H1 (cell line): ENCODE measurements around the gene USHBP1. TPM values are rescaled to one million over a fixed set of nuclear protein-coding genes. Genes with fewer than 3 reads are reported as not detected.

Experiments
- CTCF ChIA-PET: fragments of 300-600 bp; sonication (Branson Sonifier 250); formaldehyde crosslinking; loops from one replicate; lab custom pipeline; 2021; ENCODE audit not compliant: partially characterized antibody; lab: Charles Lee
- POLR2A ChIA-PET: fragments of 300-600 bp; sonication (Branson Sonifier 250); formaldehyde crosslinking; loops from one replicate; lab custom pipeline; 2021; ENCODE audit warnings: inconsistent platforms; ENCODE audit not compliant: partially characterized antibody; lab: Charles Lee
- DNase-seq, 2 experiments: peaks; one replicate each; pipeline versions ENCODE4 v3.0.0 to v3.0.0-alpha.2; 2010 to 2022; ENCODE audit warnings: low spot score in 2 of 2, low read depth in 1 of 2, mixed read lengths in 1 of 2
- FAIRE-seq: peaks from 2 replicates; lab custom pipeline; 2011; peaks lifted over from hg19 to GRCh38; lab: Jason Lieb, UNC
- H2AFZ ChIP-seq: 2 replicates; pipeline ENCODE4 v1.8.1; 2012; ENCODE audit warnings: low read length, inconsistent platforms
- H2AK5ac ChIP-seq: 2 replicates; pipeline ENCODE4 v1.6.1; 2013; ENCODE audit warnings: low read depth, low read length
- H2BK120ac ChIP-seq: replicated peaks from 2 replicates; pipeline ENCODE3; 2013; ENCODE audit warnings: low read depth, low read length, inconsistent platforms
- H2BK12ac ChIP-seq: 2 replicates; pipeline ENCODE4 v1.6.1; 2013; ENCODE audit warnings: low read depth, low read length
- H2BK15ac ChIP-seq: 2 replicates; pipeline ENCODE4 v1.6.1; 2013; ENCODE audit warnings: low read length
- H2BK20ac ChIP-seq: 2 replicates; pipeline ENCODE4 v1.6.1; 2013; ENCODE audit warnings: low read length
- H2BK5ac ChIP-seq: 2 replicates; pipeline ENCODE4 v1.6.1; 2013; ENCODE audit warnings: low read depth, low read length
- H3K14ac ChIP-seq: 2 replicates; pipeline ENCODE4 v1.6.1; 2013; ENCODE audit warnings: inconsistent platforms; ENCODE audit not compliant: insufficient read length
- H3K18ac ChIP-seq: 2 replicates; pipeline ENCODE4 v1.6.1; 2013; ENCODE audit warnings: low read length; ENCODE audit errors: extremely low read depth
- H3K23ac ChIP-seq: 2 replicates; pipeline ENCODE4 v1.6.1; 2013; ENCODE audit warnings: inconsistent platforms; ENCODE audit not compliant: insufficient read length
- H3K23me2 ChIP-seq: 2 replicates; pipeline ENCODE4 v1.6.1; 2013; ENCODE audit warnings: low read depth, low read length
- H3K27ac ChIP-seq: 2 replicates; pipeline ENCODE4 v1.6.1; 2011; ENCODE audit warnings: low read depth, low read length, inconsistent platforms
- H3K27me3 ChIP-seq, 4 experiments: replicated peaks in 1 of 4; 1 replicate in 1 of 4; 2 replicates in 3 of 4; pipeline versions ENCODE4 v1.6.1 to v1.8.1; 2011 to 2013; ENCODE audit warnings: low read length in 3 of 4, mild to moderate bottlenecking in 3 of 4, inconsistent platforms in 2 of 4, mixed read lengths in 2 of 4, moderate library complexity in 1 of 4; ENCODE audit not compliant: control insufficient read depth in 3 of 4, insufficient read depth in 3 of 4; ENCODE audit errors: extremely low read depth in 1 of 4
- H3K36me3 ChIP-seq, 4 experiments: 2 replicates each; pipeline versions ENCODE4 v1.6.1 to v1.8.1; 2011 to 2013; ENCODE audit warnings: mild to moderate bottlenecking in 4 of 4, low read length in 3 of 4, moderate library complexity in 2 of 4, control low read depth in 1 of 4, inconsistent platforms in 1 of 4; ENCODE audit not compliant: insufficient read depth in 4 of 4, control insufficient read depth in 2 of 4
- H3K4ac ChIP-seq: replicated peaks from 2 replicates; pipeline ENCODE3; 2013; ENCODE audit warnings: low read length, low read depth, mixed read lengths, inconsistent platforms; ENCODE audit not compliant: insufficient read length
- H3K4me1 ChIP-seq, 4 experiments: replicated peaks in 1 of 4; 1 replicate in 1 of 4; 2 replicates in 3 of 4; pipeline versions ENCODE4 v1.6.1 to v1.8.1; 2011 to 2013; ENCODE audit warnings: low read length in 3 of 4, inconsistent platforms in 2 of 4, mixed read lengths in 1 of 4; ENCODE audit not compliant: insufficient read depth in 4 of 4, control insufficient read depth in 3 of 4
- H3K4me2 ChIP-seq, 2 experiments: 2 replicates each; pipeline versions ENCODE4 v1.6.1 to v1.8.1; 2011 to 2013; ENCODE audit warnings: low read depth in 2 of 2, low read length in 2 of 2, control low read depth in 1 of 2, inconsistent platforms in 1 of 2, mild to moderate bottlenecking in 1 of 2; ENCODE audit not compliant: insufficient read depth in 1 of 2
- H3K4me3 ChIP-seq, 4 experiments: fragments of 200-600, 300-600 bp in 1 of 4; sonication (generic), shearing (Covaris generic), sonication (Bioruptor Twin) in 1 of 4; 2 replicates each; pipeline versions ENCODE4 v1.5.1 to v1.8.1; 2011 to 2016; ENCODE audit warnings: low read length in 4 of 4, low read depth in 3 of 4, control low read depth in 2 of 4, inconsistent platforms in 2 of 4, mild to moderate bottlenecking in 2 of 4, mixed read lengths in 1 of 4, moderate library complexity in 1 of 4; ENCODE audit not compliant: insufficient read depth in 2 of 4; ENCODE audit errors: extremely low read depth in 1 of 4
- H3K56ac ChIP-seq: replicated peaks from 2 replicates; pipeline ENCODE3; 2013; ENCODE audit warnings: low read depth, mild to moderate bottlenecking, mixed read lengths, low read length, inconsistent platforms; ENCODE audit not compliant: insufficient read length
- H3K79me1 ChIP-seq: 2 replicates; pipeline ENCODE4 v1.6.1; 2013; ENCODE audit warnings: low read depth, low read length, control low read depth
- H3K79me2 ChIP-seq, 2 experiments: 2 replicates each; pipeline versions ENCODE4 v1.6.1 to v1.8.1; 2012 to 2013; ENCODE audit warnings: low read length in 2 of 2, mild to moderate bottlenecking in 2 of 2, inconsistent platforms in 1 of 2; ENCODE audit not compliant: insufficient read depth in 2 of 2, control insufficient read depth in 1 of 2
- H3K9ac ChIP-seq, 4 experiments: replicated peaks in 1 of 4; 1 replicate in 1 of 4; 2 replicates in 3 of 4; pipeline versions ENCODE4 v1.6.1 to v1.8.1; 2011 to 2013; ENCODE audit warnings: low read depth in 3 of 4, low read length in 3 of 4, control low read depth in 2 of 4, mild to moderate bottlenecking in 2 of 4, moderate library complexity in 2 of 4, inconsistent platforms in 1 of 4; ENCODE audit errors: extremely low read depth in 1 of 4
- H3K9me3 ChIP-seq, 2 experiments: 2 replicates each; pipeline versions ENCODE4 v1.6.1 to v1.8.1; 2012 to 2013; ENCODE audit warnings: mild to moderate bottlenecking in 2 of 2, moderate library complexity in 2 of 2, control low read depth in 1 of 2, inconsistent platforms in 1 of 2, low read depth in 1 of 2, low read length in 1 of 2, mixed read lengths in 1 of 2; ENCODE audit not compliant: insufficient read depth in 2 of 2
- H4K20me1 ChIP-seq, 2 experiments: replicated peaks in 1 of 2; 2 replicates each; pipeline versions ENCODE3 to v1.8.1; 2011 to 2013; ENCODE audit warnings: inconsistent platforms in 2 of 2, low read length in 2 of 2, mild to moderate bottlenecking in 1 of 2; ENCODE audit not compliant: insufficient read depth in 2 of 2, control insufficient read depth in 1 of 2
- H4K5ac ChIP-seq: 2 replicates; pipeline ENCODE4 v1.6.1; 2013; ENCODE audit warnings: low read length, low read depth, mixed read lengths, inconsistent platforms; ENCODE audit not compliant: insufficient read length
- H4K8ac ChIP-seq: 2 replicates; pipeline ENCODE4 v1.8.0; 2013; ENCODE audit warnings: mild to moderate bottlenecking, moderate library complexity, low read length, inconsistent platforms; ENCODE audit not compliant: insufficient read depth; ENCODE audit errors: extremely low read depth
- H4K91ac ChIP-seq: replicated peaks from 2 replicates; pipeline ENCODE3; 2013; ENCODE audit warnings: low read length, mixed read lengths, inconsistent platforms; ENCODE audit not compliant: insufficient read length
- BACH1 ChIP-seq: IDR thresholded peaks from 2 replicates; pipeline ENCODE4 v1.6.1; 2012; ENCODE audit warnings: low read length, improper control_type of control experiment
- NRF1 ChIP-seq: IDR thresholded peaks from 2 replicates; pipeline ENCODE4 v1.6.1; 2011; ENCODE audit warnings: mild to moderate bottlenecking, low read depth, low read length, improper control_type of control experiment
- PHF8 ChIP-seq: fragments of 200-600 bp; sonication (generic); conservative IDR thresholded peaks from 2 replicates; pipeline ENCODE4 v1.7.1; 2012; ENCODE audit warnings: low read depth, mild to moderate bottlenecking, inconsistent platforms, low read length, moderate library complexity
- POLR2A ChIP-seq, 2 experiments: IDR thresholded peaks; 1 replicate in 1 of 2; 2 replicates in 1 of 2; pipeline ENCODE4 v1.6.1; 2011; ENCODE audit warnings: low read depth in 2 of 2, low read length in 2 of 2, mild to moderate bottlenecking in 2 of 2; ENCODE audit errors: control extremely low read depth in 1 of 2
- RAD21 ChIP-seq, 2 experiments: IDR thresholded peaks in 1 of 2; conservative IDR thresholded peaks in 1 of 2; 2 replicates each; pipeline ENCODE4 v1.6.1; 2011; ENCODE audit warnings: low read depth in 2 of 2, low read length in 2 of 2, improper control_type of control experiment in 1 of 2, inconsistent platforms in 1 of 2, mild to moderate bottlenecking in 1 of 2, moderate library complexity in 1 of 2
- RNF2 ChIP-seq: fragments of 200-900, 300-1000 bp; sonication (generic); IDR thresholded peaks from 2 replicates; pipeline ENCODE4 v1.7.1; 2016; ENCODE audit warnings: borderline replicate concordance, low read depth, mild to moderate bottlenecking, antibody characterized with exemption, low read length; ENCODE audit not compliant: poor library complexity, severe bottlenecking; ENCODE audit errors: missing control alignments
- SIN3A ChIP-seq, 2 experiments: IDR thresholded peaks in 1 of 2; conservative IDR thresholded peaks in 1 of 2; 2 replicates each; pipeline ENCODE4 v1.6.1; 2011 to 2012; ENCODE audit warnings: low read length in 2 of 2, improper control_type of control experiment in 1 of 2, low read depth in 1 of 2, mild to moderate bottlenecking in 1 of 2
- WGBS, 2 experiments: shearing (Covaris generic) in 1 of 2; methylation state at CpG; one replicate each; pipeline versions ENCODE4 v1.1.6 to v1.1.7; 2013 to 2015; ENCODE audit warnings: low lambda C conversion rate in 2 of 2, mixed read lengths in 2 of 2, inconsistent platforms in 1 of 2, low coverage in 1 of 2, missing lambda C conversion rate in 1 of 2; ENCODE audit not compliant: insufficient replicate concordance in 2 of 2, insufficient coverage in 1 of 2, insufficient read length in 1 of 2; ENCODE audit errors: extremely low coverage in 1 of 2, missing lambda C conversion rate in 1 of 2; 5-methylcytosine and 5-hydroxymethylcytosine counted together
- polyA plus RNA-seq, 7 experiments: library from polyadenylated mRNA; depleted of rRNA in 3 of 7; stranded (reverse) in 5 of 7; unstranded in 2 of 7; fragments of >200 nt in 5 of 7; fragments of 200-250 nt in 2 of 7; gene quantifications; 1 replicate in 5 of 7; 2 replicates in 1 of 7; 4 replicates in 1 of 7; pipeline versions ENCODE4 v1.2.1 to v1.2.3, GENCODE V29; 2011 to 2013; ENCODE audit warnings: missing spikeins in 2 of 7, mixed read lengths in 2 of 7
- total RNA-seq: library from RNA; stranded (reverse); fragmentation: NEBNext Ultra II Directional; extraction: Animal tissue kit (Norgen Biotek cat#: 25700); gene quantifications from 2 replicates; pipeline ENCODE4 v1.2.1, GENCODE V29; 2021
- TF ChIP-seq, protein P1 (sequence below), 3 experiments: IDR thresholded peaks; 1 replicate in 2 of 3; 2 replicates in 1 of 3; pipeline versions ENCODE4 v1.5.1 to v1.6.1; 2011; ENCODE audit warnings: low read length in 3 of 3, mild to moderate bottlenecking in 3 of 3, inconsistent platforms in 2 of 3, low read depth in 1 of 3, moderate library complexity in 1 of 3; ENCODE audit not compliant: insufficient read depth in 1 of 3; ENCODE audit errors: control extremely low read depth in 1 of 3

The USHBP1 gene
- total and polyA plus RNA-seq, 2 of the 8 experiments (the other 6 are each of a cell fraction or from before 2014, with no cell fraction given), result 5.0 to 7.5 TPM

DNA sequence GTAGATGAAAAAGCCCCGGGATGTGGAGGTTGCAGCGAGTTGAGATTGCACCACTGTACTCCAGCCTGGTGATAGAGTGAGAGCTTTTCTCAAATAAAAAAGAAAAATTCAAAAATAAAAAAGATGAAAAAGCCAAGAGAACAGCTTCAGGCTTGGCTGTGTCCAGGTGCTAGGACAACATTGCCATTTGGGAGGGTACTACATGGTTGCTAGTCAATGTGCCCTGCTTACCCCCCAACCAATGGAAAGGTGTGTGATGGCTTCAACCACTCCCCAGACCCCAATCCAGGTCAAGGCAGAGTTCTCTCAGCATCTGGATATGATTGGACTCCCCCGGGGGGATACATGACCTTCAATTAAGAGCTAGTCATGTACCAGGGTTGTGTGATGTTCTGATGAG, 14.9 kb upstream of the USHBP1 start:
- ChIA-PET POLR2A (interaction anchor here (0.6 to 9.0 kb wide), 7 partner anchors 11 to 239 kb away, joined by 3 to 113 read pairs (median 4); partner anchors contain the start of genes BABAM1, OCEL1 and USHBP1), CTCF (interaction anchor here (1.4 to 5.7 kb wide), 5 partner anchors 9 to 79 kb away, joined by 3 to 56 read pairs (median 4); no protein-coding TSS in a partner anchor)
- H2BK12ac ChIP-seq, result no peak overlapping the region
- no peak overlapping the region for H2BK120ac ChIP-seq
- H4K91ac ChIP-seq, result no peak overlapping the region
- no peak overlapping the region for H3K23ac ChIP-seq
- FAIRE-seq (no peak), DNase-seq (no peak)
- H3K36me3 ChIP-seq, result peaks cover 0 to 22% (median 10%) of the 10 kb centered on the region in 4 experiments; a peak in 6 of 8 replicates
- no peak overlapping the region for H2BK5ac ChIP-seq
- H3K14ac ChIP-seq, result no peak overlapping the region
- H4K20me1 ChIP-seq, result peaks cover 0 to 2% of the 10 kb centered on the region in 2 experiments
- H2AK5ac ChIP-seq, result no peak overlapping the region
- H3K79me1 ChIP-seq, result no peaks in the 10 kb centered on the region
- H3K23me2 ChIP-seq, result no peaks in the 10 kb centered on the region; the same call in 1 of the 2 replicates
- H2BK15ac ChIP-seq, result no peak overlapping the region
- no peak overlapping the region for H2BK20ac ChIP-seq
- no peak overlapping the region for H3K4me3 ChIP-seq
- H3K4ac ChIP-seq, result no peak overlapping the region
- no peak overlapping the region for H4K8ac ChIP-seq
- peaks cover 0 to 3% (median 0%) of the 10 kb centered on the region in 4 experiments; a peak in 3 of 7 replicates for H3K27me3 ChIP-seq
- H3K9me3 ChIP-seq, result no peaks in the 10 kb centered on the region
- no peak overlapping the region for H3K4me2 ChIP-seq
- H3K79me2 ChIP-seq, result no peaks in the 10 kb centered on the region
- no peak overlapping the region for H4K5ac ChIP-seq
- no peak overlapping the region for H3K18ac ChIP-seq
- H3K9ac ChIP-seq, result no peak overlapping the region
- H3K27ac ChIP-seq, result no peak overlapping the region
- no peak overlapping the region for H2AFZ ChIP-seq
- peaks cover 0 to 3% (median under 1%) of the 10 kb centered on the region in 4 experiments; a peak in 3 of 7 replicates for H3K4me1 ChIP-seq
- H3K56ac ChIP-seq, result no peak overlapping the region
- 94% methylated on average over 3 of the region's 3 CpGs; no CpG with 5 or more reads in 1 of the 2 experiments for WGBS, 2 experiments
- TF ChIP-seq RNF2 (no peak), RAD21 (IDR thresholded peaks at IDR 0.05 in 1 of 2, conservative IDR thresholded peaks at IDR 0.05 in 1 of 2; ENCODE audit: low read depth in 2 of 2, low read length in 2 of 2) (no peak), NRF1 (no peak), PHF8 (no peak), SIN3A (conservative IDR thresholded peaks at IDR 0.05 in 1 of 2, IDR thresholded peaks at IDR 0.05 in 1 of 2; ENCODE audit: low read depth in 1 of 2, low read length in 2 of 2) (no peak), BACH1 (no peak), POLR2A (IDR thresholded peaks at IDR 0.05; ENCODE audit: control extremely low read depth in 1 of 2, low read depth in 2 of 2, low read length in 2 of 2) (no peak)
- TF ChIP-seq, protein P1, sequence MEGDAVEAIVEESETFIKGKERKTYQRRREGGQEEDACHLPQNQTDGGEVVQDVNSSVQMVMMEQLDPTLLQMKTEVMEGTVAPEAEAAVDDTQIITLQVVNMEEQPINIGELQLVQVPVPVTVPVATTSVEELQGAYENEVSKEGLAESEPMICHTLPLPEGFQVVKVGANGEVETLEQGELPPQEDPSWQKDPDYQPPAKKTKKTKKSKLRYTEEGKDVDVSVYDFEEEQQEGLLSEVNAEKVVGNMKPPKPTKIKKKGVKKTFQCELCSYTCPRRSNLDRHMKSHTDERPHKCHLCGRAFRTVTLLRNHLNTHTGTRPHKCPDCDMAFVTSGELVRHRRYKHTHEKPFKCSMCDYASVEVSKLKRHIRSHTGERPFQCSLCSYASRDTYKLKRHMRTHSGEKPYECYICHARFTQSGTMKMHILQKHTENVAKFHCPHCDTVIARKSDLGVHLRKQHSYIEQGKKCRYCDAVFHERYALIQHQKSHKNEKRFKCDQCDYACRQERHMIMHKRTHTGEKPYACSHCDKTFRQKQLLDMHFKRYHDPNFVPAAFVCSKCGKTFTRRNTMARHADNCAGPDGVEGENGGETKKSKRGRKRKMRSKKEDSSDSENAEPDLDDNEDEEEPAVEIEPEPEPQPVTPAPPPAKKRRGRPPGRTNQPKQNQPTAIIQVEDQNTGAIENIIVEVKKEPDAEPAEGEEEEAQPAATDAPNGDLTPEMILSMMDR (IDR thresholded peaks at IDR 0.05; ENCODE audit: control extremely low read depth in 1 of 3, insufficient read depth in 1 of 3, low read depth in 1 of 3, low read length in 3 of 3), result no peak
